H9 (cell line): ENCODE measurements around the gene ME3. TPM values are rescaled to one million over a fixed set of nuclear protein-coding genes. Genes with fewer than 3 reads are reported as not detected.

Source experiments
- DNase-seq: peaks from one replicate; pipeline ENCODE4 v3.0.0-alpha.2; 2017
- H2AFZ ChIP-seq: one replicate; pipeline ENCODE4 v1.6.1; 2013; ENCODE audit warnings: mild to moderate bottlenecking, low read length, control low read depth, moderate library complexity
- H2AK5ac ChIP-seq: 2 replicates; pipeline ENCODE4 v1.6.1; 2013; ENCODE audit warnings: low read length, control low read depth, mixed read lengths; ENCODE audit not compliant: insufficient read length
- H2BK120ac ChIP-seq: one replicate; pipeline ENCODE4 v1.6.1; 2013; ENCODE audit warnings: low read depth, mild to moderate bottlenecking, low read length, control low read depth, inconsistent platforms; ENCODE audit not compliant: poor library complexity, severe bottlenecking
- H2BK12ac ChIP-seq: 2 replicates; pipeline ENCODE4 v1.6.1; 2013; ENCODE audit warnings: low read length, control low read depth, mixed read lengths, low read depth; ENCODE audit not compliant: insufficient read length
- H2BK15ac ChIP-seq: 2 replicates; pipeline ENCODE4 v1.6.1; 2013; ENCODE audit warnings: low read depth, low read length, control low read depth
- H2BK20ac ChIP-seq: one replicate; pipeline ENCODE4 v1.6.1; 2013; ENCODE audit warnings: low read depth, mild to moderate bottlenecking, low read length, control low read depth, inconsistent platforms; ENCODE audit not compliant: poor library complexity, severe bottlenecking
- H2BK5ac ChIP-seq: 2 replicates; pipeline ENCODE4 v1.6.1; 2013; ENCODE audit warnings: low read length, control low read depth, mixed read lengths; ENCODE audit not compliant: insufficient read length
- H3K14ac ChIP-seq: 2 replicates; pipeline ENCODE4 v1.6.1; 2013; ENCODE audit warnings: low read length, control low read depth; ENCODE audit not compliant: insufficient read depth
- H3K18ac ChIP-seq: 2 replicates; pipeline ENCODE4 v1.6.1; 2013; ENCODE audit warnings: low read depth, mild to moderate bottlenecking, mixed read lengths, low read length, control low read depth; ENCODE audit not compliant: insufficient read length
- H3K23ac ChIP-seq: 2 replicates; pipeline ENCODE4 v1.6.1; 2013; ENCODE audit warnings: low read length, control low read depth, mixed read lengths, low read depth; ENCODE audit not compliant: insufficient read length
- H3K23me2 ChIP-seq: 2 replicates; pipeline ENCODE4 v1.6.1; 2013; ENCODE audit warnings: low read depth, mild to moderate bottlenecking, mixed read lengths, low read length, control low read depth; ENCODE audit not compliant: insufficient read length, poor library complexity, severe bottlenecking
- H3K27ac ChIP-seq: 2 replicates; pipeline ENCODE4 v1.5.1; 2013; ENCODE audit warnings: low read length, control low read depth, mixed read lengths, low read depth; ENCODE audit not compliant: insufficient read length
- H3K27me3 ChIP-seq: 2 replicates; pipeline ENCODE4 v1.6.1; 2013; ENCODE audit warnings: low read length, control low read depth, inconsistent platforms; ENCODE audit not compliant: insufficient read depth
- H3K4ac ChIP-seq: 2 replicates; pipeline ENCODE4 v1.6.1; 2013; ENCODE audit warnings: low read depth, mild to moderate bottlenecking, control low read depth, inconsistent platforms, low read length, moderate library complexity
- H3K4me1 ChIP-seq: 2 replicates; pipeline ENCODE4 v1.6.1; 2013; ENCODE audit warnings: low read length, control low read depth, inconsistent platforms; ENCODE audit not compliant: insufficient read depth
- H3K4me2 ChIP-seq: 2 replicates; pipeline ENCODE4 v1.6.1; 2013; ENCODE audit warnings: low read length, control low read depth, mixed read lengths; ENCODE audit not compliant: insufficient read length, insufficient read depth
- H3K56ac ChIP-seq: 2 replicates; pipeline ENCODE4 v1.6.1; 2013; ENCODE audit warnings: low read depth, mild to moderate bottlenecking, mixed read lengths, low read length, control low read depth; ENCODE audit not compliant: insufficient read length
- H3K79me1 ChIP-seq: 2 replicates; pipeline ENCODE4 v1.6.1; 2013; ENCODE audit warnings: low read depth, mild to moderate bottlenecking, moderate library complexity, low read length, control low read depth, inconsistent platforms; ENCODE audit not compliant: insufficient read depth, poor library complexity, severe bottlenecking
- H3K79me2 ChIP-seq: 2 replicates; pipeline ENCODE4 v1.6.1; 2013; ENCODE audit warnings: low read length, control low read depth, inconsistent platforms; ENCODE audit not compliant: insufficient read depth
- H3K9ac ChIP-seq: 2 replicates; pipeline ENCODE4 v1.6.1; 2013; ENCODE audit warnings: low read length, control low read depth, mixed read lengths; ENCODE audit not compliant: insufficient read length; ENCODE audit errors: extremely low read depth
- H3K9me3 ChIP-seq: one replicate; pipeline ENCODE4 v1.6.1; 2013; ENCODE audit warnings: low read depth, low read length, inconsistent platforms; ENCODE audit not compliant: control insufficient read depth
- H3T11ph ChIP-seq: one replicate; pipeline ENCODE4 v1.6.1; 2013; ENCODE audit warnings: mild to moderate bottlenecking, low read length, control low read depth, inconsistent platforms
- H4K20me1 ChIP-seq: one replicate; pipeline ENCODE4 v1.6.1; 2013; ENCODE audit not compliant: control insufficient read depth, insufficient read length, insufficient read depth
- H4K5ac ChIP-seq: 2 replicates; pipeline ENCODE4 v1.6.1; 2013; ENCODE audit warnings: low read depth, mild to moderate bottlenecking, mixed read lengths, low read length, control low read depth; ENCODE audit not compliant: insufficient read length
- H4K8ac ChIP-seq: replicated peaks from 2 replicates; pipeline ENCODE4 v1.6.1; 2013; ENCODE audit warnings: low read length, control low read depth, mixed read lengths, low read depth; ENCODE audit not compliant: insufficient read length
- H4K91ac ChIP-seq: 2 replicates; pipeline ENCODE4 v1.6.1; 2013; ENCODE audit warnings: low read depth, mild to moderate bottlenecking, moderate library complexity, mixed read lengths, low read length, control low read depth; ENCODE audit not compliant: insufficient read length
- H3K27ac Mint-ChIP-seq, 3 experiments: 2 replicates in 2 of 3; 3 replicates in 1 of 3; pipeline ENCODE4 v1.8.0; 2020 to 2021; ENCODE audit warnings: mixed read lengths in 3 of 3, mild to moderate bottlenecking in 1 of 3, moderate library complexity in 1 of 3
- H3K27me3 Mint-ChIP-seq: 2 replicates; pipeline ENCODE4 v1.8.0; 2021; ENCODE audit warnings: low read depth, mild to moderate bottlenecking, moderate library complexity, mixed read lengths
- H3K36me3 Mint-ChIP-seq, 3 experiments: 2 replicates in 2 of 3; 3 replicates in 1 of 3; pipeline ENCODE4 v1.8.0; 2020 to 2021; ENCODE audit warnings: low read depth in 3 of 3, mixed read lengths in 3 of 3; ENCODE audit not compliant: insufficient read depth in 1 of 3
- H3K4me1 Mint-ChIP-seq, 2 experiments: 2 replicates each; pipeline ENCODE4 v1.8.0; 2020; ENCODE audit warnings: mixed read lengths in 2 of 2
- H3K4me3 Mint-ChIP-seq, 2 experiments: 2 replicates in 1 of 2; 3 replicates in 1 of 2; pipeline ENCODE4 v1.8.0; 2020 to 2021; ENCODE audit warnings: mild to moderate bottlenecking in 2 of 2, mixed read lengths in 2 of 2, moderate library complexity in 1 of 2
- H3K9me3 Mint-ChIP-seq, 2 experiments: 2 replicates in 1 of 2; 3 replicates in 1 of 2; pipeline ENCODE4 v1.8.0; 2020; ENCODE audit warnings: mild to moderate bottlenecking in 2 of 2, mixed read lengths in 2 of 2, moderate library complexity in 1 of 2
- WGBS: extraction: QIAGEN DNeasy Blood & Tissue Kit; methylation state at CpG from one replicate; pipeline ENCODE4 v1.1.7; 2013; ENCODE audit warnings: missing lambda C conversion rate, low lambda C conversion rate, mixed read lengths; ENCODE audit not compliant: insufficient read length; ENCODE audit errors: extremely low coverage; 5-methylcytosine and 5-hydroxymethylcytosine counted together
- total RNA-seq: library from RNA; stranded (reverse); gene quantifications from 2 replicates; pipeline ENCODE4 v1.2.1, GENCODE V29; 2021
- TF ChIP-seq, protein P1 (sequence below): fragments of 200-600 bp; sonication (generic); conservative IDR thresholded peaks from 3 replicates; pipeline ENCODE4 v1.8.0; 2021; ENCODE audit warnings: antibody characterized with exemption, mild to moderate bottlenecking

ME3 gene
- total RNA-seq, 1 experiment from 2014 or later, result 2.8 TPM

DNA sequence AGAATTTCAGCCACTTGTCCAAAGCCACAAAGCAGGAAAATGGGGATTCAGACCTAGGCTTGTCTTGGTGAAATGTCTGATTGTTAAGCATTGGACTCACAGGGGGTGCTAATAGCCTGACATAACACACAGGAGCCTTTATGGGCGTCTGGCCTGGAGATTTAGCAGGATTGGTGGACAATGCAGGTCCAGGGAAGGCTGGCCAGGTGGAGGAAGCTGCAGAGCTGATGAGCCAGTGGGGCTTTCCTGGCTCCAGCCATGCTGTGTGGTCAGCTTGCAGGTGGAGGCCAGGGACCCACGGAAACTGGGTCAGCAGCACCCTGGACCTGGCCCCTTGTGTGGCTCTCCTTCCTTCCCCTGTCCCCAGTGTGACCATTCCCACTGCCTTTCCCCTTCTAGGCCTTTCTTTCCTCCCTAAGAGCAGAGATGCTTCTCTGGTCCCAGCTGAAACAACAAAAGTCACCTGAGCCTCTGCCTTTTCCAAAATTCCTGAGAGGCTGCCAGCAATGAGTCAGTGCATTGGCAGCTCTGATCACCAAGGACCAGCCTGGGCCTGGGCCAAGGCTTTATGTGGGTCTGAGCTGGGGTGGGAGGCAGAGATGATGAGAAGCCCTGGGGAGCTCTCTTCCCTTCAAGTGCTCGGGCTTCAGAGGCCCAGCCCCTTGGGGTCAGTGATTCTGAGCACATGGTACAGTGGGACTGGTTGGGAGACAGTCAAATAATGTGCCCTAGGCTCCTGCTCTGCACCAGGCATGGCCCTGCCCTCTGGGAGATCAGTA is 212.5 kb downstream of the ME3 start:
- Histone ChIP-seq H2AK5ac (no peak overlapping the region), H4K91ac (no peak overlapping the region), H3K27ac (no peak overlapping the region), H4K5ac (no peak overlapping the region), H3K4me2 (no peak overlapping the region), H4K8ac (no peak overlapping the region), H2BK15ac (no peak overlapping the region), H4K20me1 (no peaks in the 10 kb centered on the region), H3K14ac (no peak overlapping the region), H3K23me2 (no peaks in the 10 kb centered on the region), H3K18ac (no peak overlapping the region), H3K56ac (no peak overlapping the region), H3K4me1 (no peaks in the 10 kb centered on the region; the same call in 1 of the 2 replicates), H2BK20ac (no peak overlapping the region), H3K23ac (no peak overlapping the region), H2AFZ (no peak overlapping the region), H3K4ac (no peak overlapping the region), H3T11ph (no peak overlapping the region), H3K79me1 (no peaks in the 10 kb centered on the region), H3K27me3 (no peaks in the 10 kb centered on the region), H2BK120ac (no peak overlapping the region), H2BK5ac (no peak overlapping the region), H3K9ac (no peak overlapping the region), H3K79me2 (no peaks in the 10 kb centered on the region), H3K9me3 (no peaks in the 10 kb centered on the region), H2BK12ac (no peak overlapping the region)
- H3K4me1 Mint-ChIP-seq, result peaks cover 13 to 15% of the 10 kb centered on the region in 2 experiments
- no CpG with 5 or more reads among the region's 3 CpGs for WGBS
- peaks cover 2% of the 10 kb centered on the region; the same call in 1 of the 2 replicates for H3K27me3 Mint-ChIP-seq
- TF ChIP-seq, protein P1, sequence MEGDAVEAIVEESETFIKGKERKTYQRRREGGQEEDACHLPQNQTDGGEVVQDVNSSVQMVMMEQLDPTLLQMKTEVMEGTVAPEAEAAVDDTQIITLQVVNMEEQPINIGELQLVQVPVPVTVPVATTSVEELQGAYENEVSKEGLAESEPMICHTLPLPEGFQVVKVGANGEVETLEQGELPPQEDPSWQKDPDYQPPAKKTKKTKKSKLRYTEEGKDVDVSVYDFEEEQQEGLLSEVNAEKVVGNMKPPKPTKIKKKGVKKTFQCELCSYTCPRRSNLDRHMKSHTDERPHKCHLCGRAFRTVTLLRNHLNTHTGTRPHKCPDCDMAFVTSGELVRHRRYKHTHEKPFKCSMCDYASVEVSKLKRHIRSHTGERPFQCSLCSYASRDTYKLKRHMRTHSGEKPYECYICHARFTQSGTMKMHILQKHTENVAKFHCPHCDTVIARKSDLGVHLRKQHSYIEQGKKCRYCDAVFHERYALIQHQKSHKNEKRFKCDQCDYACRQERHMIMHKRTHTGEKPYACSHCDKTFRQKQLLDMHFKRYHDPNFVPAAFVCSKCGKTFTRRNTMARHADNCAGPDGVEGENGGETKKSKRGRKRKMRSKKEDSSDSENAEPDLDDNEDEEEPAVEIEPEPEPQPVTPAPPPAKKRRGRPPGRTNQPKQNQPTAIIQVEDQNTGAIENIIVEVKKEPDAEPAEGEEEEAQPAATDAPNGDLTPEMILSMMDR, result no peak
- H3K27ac Mint-ChIP-seq, result no peak overlapping the region; a peak in 2 of 7 replicates
- DNase-seq, result peak; percentile 45
- no peaks in the 10 kb centered on the region for H3K9me3 Mint-ChIP-seq
- H3K36me3 Mint-ChIP-seq, result no peaks in the 10 kb centered on the region
- H3K4me3 Mint-ChIP-seq, result no peak overlapping the region
